Subcutaneous adipose tissue (tissue), 4 donors: Measurements from ENCODE around the gene R3HDM2. TPM values are rescaled to one million over a fixed set of nuclear protein-coding genes. Genes with fewer than 3 reads are reported as not detected.

Experiments
- total RNA-seq, 4 donors: library from RNA; depleted of rRNA; stranded (reverse); fragments of >200 nt; gene quantifications; one replicate each; pipeline ENCODE4 v1.1.0, GENCODE V29; 2016
- TF ChIP-seq, protein P1 (sequence below): fragments of 450-650 bp; IDR thresholded peaks from one replicate; pipeline ENCODE4 v1.5.1; 2016; ENCODE audit warnings: low read depth, mild to moderate bottlenecking, control low read depth, antibody characterized with exemption, moderate library complexity

The R3HDM2 gene
- total RNA-seq, 4 donors from 2014 or later, result 48.2 to 51.2 (median 48.7) TPM

DNA sequence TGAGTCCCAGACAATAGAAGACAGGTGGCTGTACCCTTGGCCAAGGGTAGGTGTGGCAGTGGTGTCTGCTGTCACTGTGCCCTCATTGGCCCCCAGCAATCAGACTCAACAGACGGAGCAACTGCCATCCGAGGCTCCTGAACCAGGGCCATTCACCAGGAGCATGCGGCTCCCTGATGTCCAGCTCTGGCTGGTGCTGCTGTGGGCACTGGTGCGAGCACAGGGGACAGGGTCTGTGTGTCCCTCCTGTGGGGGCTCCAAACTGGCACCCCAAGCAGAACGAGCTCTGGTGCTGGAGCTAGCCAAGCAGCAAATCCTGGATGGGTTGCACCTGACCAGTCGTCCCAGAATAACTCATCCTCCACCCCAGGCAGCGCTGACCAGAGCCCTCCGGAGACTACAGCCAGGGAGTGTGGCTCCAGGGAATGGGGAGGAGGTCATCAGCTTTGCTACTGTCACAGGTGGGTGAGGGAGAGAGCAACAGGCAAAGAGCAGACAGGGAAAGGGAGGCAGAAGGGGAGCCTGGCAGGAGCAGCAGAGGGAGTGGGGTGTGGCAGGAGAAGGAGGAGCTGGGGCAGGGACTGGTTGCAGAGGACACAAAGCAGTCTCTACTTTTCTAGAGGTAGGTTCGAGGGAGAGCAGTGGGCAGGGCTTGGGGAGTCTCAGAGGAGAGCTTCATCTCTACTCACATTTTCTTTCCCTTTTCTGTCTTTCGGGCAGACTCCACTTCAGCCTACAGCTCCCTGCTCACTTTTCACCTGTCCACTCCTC lies 24.7 kb upstream of the R3HDM2 start:
- TF ChIP-seq, protein P1, sequence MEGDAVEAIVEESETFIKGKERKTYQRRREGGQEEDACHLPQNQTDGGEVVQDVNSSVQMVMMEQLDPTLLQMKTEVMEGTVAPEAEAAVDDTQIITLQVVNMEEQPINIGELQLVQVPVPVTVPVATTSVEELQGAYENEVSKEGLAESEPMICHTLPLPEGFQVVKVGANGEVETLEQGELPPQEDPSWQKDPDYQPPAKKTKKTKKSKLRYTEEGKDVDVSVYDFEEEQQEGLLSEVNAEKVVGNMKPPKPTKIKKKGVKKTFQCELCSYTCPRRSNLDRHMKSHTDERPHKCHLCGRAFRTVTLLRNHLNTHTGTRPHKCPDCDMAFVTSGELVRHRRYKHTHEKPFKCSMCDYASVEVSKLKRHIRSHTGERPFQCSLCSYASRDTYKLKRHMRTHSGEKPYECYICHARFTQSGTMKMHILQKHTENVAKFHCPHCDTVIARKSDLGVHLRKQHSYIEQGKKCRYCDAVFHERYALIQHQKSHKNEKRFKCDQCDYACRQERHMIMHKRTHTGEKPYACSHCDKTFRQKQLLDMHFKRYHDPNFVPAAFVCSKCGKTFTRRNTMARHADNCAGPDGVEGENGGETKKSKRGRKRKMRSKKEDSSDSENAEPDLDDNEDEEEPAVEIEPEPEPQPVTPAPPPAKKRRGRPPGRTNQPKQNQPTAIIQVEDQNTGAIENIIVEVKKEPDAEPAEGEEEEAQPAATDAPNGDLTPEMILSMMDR, result no peak

DNA sequence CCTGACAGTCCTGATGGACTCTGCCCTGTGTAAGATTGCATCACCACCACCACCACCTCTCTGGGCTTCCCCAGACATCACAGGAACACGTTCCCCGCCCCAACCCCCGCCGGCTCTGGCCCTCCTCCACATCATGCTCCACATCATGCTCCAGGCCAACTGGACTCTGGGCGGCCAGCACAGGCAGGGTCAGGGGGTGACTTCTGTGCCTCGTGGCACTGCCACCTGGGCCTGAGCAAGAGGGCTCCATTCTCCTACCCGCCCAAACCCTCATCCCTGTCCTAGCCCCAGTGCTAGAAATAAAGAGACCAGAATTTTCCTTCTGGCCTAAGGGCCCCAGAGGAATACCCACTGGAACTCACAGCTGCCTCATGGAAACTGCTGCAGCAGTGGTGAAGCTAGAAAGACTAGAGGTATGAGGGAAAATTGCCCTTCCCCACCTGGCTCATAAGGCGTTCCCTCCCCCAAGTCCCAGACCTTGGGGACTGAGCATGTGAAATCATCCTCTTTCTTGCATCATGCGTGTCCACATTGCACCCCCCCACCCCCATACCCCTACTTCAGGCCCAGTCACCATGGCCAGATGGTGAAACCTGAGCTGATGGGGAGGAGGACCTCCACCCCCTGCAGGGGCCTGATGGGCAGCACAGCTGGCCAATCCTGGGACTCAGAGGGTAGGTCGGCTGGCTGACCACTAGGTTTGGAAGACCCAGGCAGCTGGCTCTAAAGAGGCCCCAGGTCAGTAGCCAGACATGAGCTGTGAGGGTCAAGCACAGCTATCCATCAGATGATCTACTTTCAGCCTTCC lies 23.9 kb upstream of the R3HDM2 start, which contains the start of gene INHBE:
TSS of gene INHBE (plus strand) at position 742 of the 808 bp plus-strand sequence. CDS start 230 bp downstream, outside the sequence.
- TF ChIP-seq, protein P1, result no peak

DNA sequence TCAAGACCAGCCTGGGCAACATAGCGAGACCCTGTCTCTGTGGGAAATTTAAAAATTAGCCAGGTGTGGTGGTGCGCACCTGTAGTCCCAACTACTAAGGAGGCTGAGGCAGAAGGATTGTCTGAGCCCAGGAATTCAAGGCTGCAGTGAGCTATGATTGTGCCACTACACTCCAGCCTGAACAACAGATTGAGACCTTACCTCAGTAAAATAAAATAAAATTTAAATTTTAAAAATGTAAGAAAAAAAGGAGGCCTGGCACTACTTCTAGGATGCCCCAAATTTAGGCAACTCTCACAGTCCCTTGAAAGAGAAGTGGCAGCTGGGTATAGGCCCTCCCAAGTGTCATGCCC lies 23.3 kb upstream of the R3HDM2 start:
- TF ChIP-seq, protein P1, result no peak

DNA sequence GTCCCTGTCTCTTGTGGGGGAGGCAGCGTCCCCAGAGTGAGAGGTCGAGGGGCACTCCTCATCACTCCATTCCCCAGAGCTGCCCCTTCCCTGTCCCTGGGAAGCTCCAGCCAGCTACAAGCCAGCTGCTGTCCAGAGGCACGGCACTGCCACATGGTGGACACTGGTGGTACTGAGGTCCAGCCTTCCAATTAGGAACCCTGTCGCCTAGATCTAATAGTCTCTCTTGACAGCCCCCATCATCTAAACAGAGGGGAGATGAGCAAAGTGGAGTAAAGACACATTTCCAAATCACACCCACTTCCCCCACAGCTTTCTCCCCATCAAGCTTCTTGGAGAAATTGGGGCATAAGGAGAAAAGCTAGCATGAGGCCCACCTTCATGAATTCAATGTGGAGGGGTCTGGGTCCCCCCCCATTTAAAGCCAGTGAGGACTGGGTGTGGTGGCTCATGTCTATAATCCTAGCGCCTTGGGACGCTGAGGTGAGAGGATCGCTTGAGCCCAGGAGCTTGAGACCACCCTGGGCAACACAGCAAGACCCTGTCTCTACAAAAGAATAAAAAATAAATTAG lies 22.2 kb upstream of the R3HDM2 start:
- TF ChIP-seq, protein P1, result no peak

DNA sequence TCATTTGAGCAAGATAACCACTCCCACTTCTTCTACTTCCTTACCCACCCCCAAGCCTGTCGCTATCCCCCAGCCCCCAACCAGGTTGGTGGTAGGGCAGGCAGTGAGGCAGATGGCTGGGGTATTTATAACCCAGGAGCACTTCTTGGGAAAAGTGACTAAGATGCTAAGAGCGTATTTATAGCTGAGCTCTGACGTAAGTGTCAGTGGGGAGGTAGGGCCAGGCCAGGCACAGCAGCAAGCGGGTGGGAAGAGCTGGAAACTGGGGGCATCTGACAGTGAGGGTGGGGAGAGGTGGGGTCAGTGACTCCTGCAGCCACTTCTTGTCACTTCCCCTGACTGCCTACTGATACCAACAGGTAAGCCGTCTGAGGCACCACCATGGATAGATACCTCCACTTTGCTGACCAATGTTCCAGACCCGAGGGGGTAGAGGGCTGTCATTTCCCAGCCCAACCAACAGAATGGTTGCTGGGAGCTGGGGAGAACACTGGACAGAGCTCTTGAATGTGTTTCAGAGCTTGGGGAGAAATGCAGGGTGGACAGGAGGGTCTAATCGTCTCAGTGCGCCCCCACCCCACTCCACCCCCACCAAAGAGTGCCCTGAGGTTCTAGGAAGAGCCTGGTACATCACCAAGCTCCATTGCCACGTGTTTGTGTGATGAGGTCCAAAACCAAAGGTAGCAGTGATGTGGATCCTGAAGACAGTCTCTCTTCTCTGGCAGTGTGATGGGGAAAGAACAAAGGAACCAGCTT lies 21.5 kb upstream of the R3HDM2 start:
- TF ChIP-seq, protein P1, result no peak

DNA sequence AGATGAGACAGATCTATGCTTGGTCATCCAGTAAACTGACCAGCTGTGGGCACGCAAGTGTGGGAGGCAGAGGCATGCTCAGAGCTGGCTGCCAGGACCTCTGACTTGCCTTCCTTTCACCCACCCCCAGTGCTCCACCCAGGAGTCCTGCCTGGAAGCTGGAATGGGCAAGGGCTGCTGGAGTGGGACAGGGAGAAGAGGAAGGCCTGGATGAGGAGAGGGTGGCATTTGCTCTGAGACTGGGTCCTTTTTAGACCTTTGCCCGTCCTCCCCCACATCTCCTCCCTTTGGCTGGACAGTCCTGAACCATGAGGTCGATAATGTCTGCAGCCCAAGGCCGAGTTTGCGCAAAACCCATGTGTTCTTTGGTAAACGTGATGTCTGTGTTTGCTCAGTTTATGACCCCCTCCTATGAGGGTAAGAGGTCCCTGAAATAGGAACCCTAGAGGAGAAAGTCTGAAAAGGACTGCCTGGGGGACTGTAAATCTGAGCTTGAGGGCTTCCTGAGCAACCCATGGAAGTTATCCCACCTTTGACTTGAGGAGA lies 20.5 kb upstream of the R3HDM2 start:
- TF ChIP-seq, protein P1, result no peak
